ENCODE results near the gene TNS2.

- TF ChIP-seq POLR2A (IDR thresholded peaks at IDR 0.05) = no peak
- TF ChIP-seq, protein P1, sequence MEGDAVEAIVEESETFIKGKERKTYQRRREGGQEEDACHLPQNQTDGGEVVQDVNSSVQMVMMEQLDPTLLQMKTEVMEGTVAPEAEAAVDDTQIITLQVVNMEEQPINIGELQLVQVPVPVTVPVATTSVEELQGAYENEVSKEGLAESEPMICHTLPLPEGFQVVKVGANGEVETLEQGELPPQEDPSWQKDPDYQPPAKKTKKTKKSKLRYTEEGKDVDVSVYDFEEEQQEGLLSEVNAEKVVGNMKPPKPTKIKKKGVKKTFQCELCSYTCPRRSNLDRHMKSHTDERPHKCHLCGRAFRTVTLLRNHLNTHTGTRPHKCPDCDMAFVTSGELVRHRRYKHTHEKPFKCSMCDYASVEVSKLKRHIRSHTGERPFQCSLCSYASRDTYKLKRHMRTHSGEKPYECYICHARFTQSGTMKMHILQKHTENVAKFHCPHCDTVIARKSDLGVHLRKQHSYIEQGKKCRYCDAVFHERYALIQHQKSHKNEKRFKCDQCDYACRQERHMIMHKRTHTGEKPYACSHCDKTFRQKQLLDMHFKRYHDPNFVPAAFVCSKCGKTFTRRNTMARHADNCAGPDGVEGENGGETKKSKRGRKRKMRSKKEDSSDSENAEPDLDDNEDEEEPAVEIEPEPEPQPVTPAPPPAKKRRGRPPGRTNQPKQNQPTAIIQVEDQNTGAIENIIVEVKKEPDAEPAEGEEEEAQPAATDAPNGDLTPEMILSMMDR (IDR thresholded peaks at IDR 0.05) = no peak
These were observed 18.3 kb downstream of the TNS2 start for GRCh38 chr12:53067993-53068770.
